CD14-positive monocyte (primary cell): Measurements from ENCODE around the gene MACF1. TPM values are rescaled to one million over a fixed set of nuclear protein-coding genes. Genes with fewer than 3 reads are reported as not detected.
A peak's percentile ranks its signal among the peaks of the same experiment; 100 is the strongest.
"Not testable (repeated sequence)": the region's sequence is repeated elsewhere in the genome, so short reads cannot be mapped to it uniquely, and the experiment has no call there.

Source experiments
- DNase-seq, 3 donors: peaks; one replicate each; pipeline ENCODE4 v3.0.0-alpha.2; 2011 to 2022
- H2AFZ ChIP-seq: 2 replicates; pipeline ENCODE4 v1.6.0; 2012; ENCODE audit warnings: mild to moderate bottlenecking, low read depth, low read length, inconsistent platforms; ENCODE audit not compliant: insufficient read depth, poor library complexity, severe bottlenecking
- H3K27ac ChIP-seq, 2 donors: 1 replicate in 1 of 2; 2 replicates in 1 of 2; pipeline ENCODE4 v1.5.1; 2012 to 2013; ENCODE audit warnings: low read length in 2 of 2, control low read depth in 1 of 2, inconsistent platforms in 1 of 2, low read depth in 1 of 2, mild to moderate bottlenecking in 1 of 2
- H3K27me3 ChIP-seq, 2 donors: one replicate each; pipeline versions ENCODE4 v1.6.0 to v1.6.1; 2011 to 2013; ENCODE audit warnings: low read length in 2 of 2; ENCODE audit not compliant: control insufficient read depth in 2 of 2, insufficient read depth in 2 of 2
- H3K36me3 ChIP-seq, 2 donors: replicated peaks in 1 of 2; 1 replicate in 1 of 2; 2 replicates in 1 of 2; pipeline versions ENCODE4 v1.5.1 to v1.6.1; 2012 to 2013; ENCODE audit warnings: low read length in 2 of 2, control low read depth in 1 of 2, inconsistent platforms in 1 of 2, mild to moderate bottlenecking in 1 of 2; ENCODE audit not compliant: insufficient read depth in 2 of 2, control insufficient read depth in 1 of 2
- H3K4me1 ChIP-seq, 2 donors: 1 replicate in 1 of 2; 2 replicates in 1 of 2; pipeline versions ENCODE4 v1.5.1 to v1.6.1; 2012 to 2013; ENCODE audit warnings: low read length in 2 of 2, control low read depth in 1 of 2, inconsistent platforms in 1 of 2, mild to moderate bottlenecking in 1 of 2, moderate library complexity in 1 of 2; ENCODE audit not compliant: insufficient read depth in 2 of 2, control insufficient read depth in 1 of 2
- H3K4me2 ChIP-seq: replicated peaks from 2 replicates; pipeline ENCODE3; 2012; ENCODE audit warnings: low read length, moderate library complexity, mild to moderate bottlenecking; ENCODE audit not compliant: poor library complexity, severe bottlenecking; ENCODE audit errors: extremely low read depth
- H3K4me3 ChIP-seq, 3 experiments: fragments of 200-600 bp in 1 of 3; sonication (generic) in 1 of 3; replicated peaks in 1 of 3; 1 replicate in 2 of 3; 2 replicates in 1 of 3; pipeline ENCODE4 v1.5.1; 2011 to 2013; ENCODE audit warnings: low read length in 3 of 3, mild to moderate bottlenecking in 3 of 3, control low read depth in 2 of 3, low read depth in 2 of 3, inconsistent platforms in 1 of 3, moderate library complexity in 1 of 3
- H3K79me2 ChIP-seq: 2 replicates; pipeline ENCODE4 v1.6.0; 2012; ENCODE audit warnings: mild to moderate bottlenecking, control low read depth, inconsistent platforms, low read length, moderate library complexity; ENCODE audit not compliant: insufficient read depth
- H3K9ac ChIP-seq: 2 replicates; pipeline ENCODE4 v1.6.0; 2017; ENCODE audit warnings: low read length, mild to moderate bottlenecking; ENCODE audit not compliant: insufficient read depth, poor library complexity, severe bottlenecking
- H3K9me3 ChIP-seq, 2 donors: replicated peaks in 1 of 2; 1 replicate in 1 of 2; 2 replicates in 1 of 2; pipeline versions ENCODE4 v1.5.1 to v1.6.1; 2012 to 2013; ENCODE audit warnings: low read length in 2 of 2, control low read depth in 1 of 2; ENCODE audit not compliant: control insufficient read depth in 1 of 2, insufficient read depth in 1 of 2
- H4K20me1 ChIP-seq: 2 replicates; pipeline ENCODE4 v1.6.0; 2012; ENCODE audit warnings: mild to moderate bottlenecking, low read length, control low read depth, moderate library complexity; ENCODE audit not compliant: insufficient read depth
- H3K27ac Mint-ChIP-seq, 7 donors: one replicate each; pipeline ENCODE4 v1.8.0; 2020; ENCODE audit warnings: mild to moderate bottlenecking in 7 of 7, mixed read lengths in 7 of 7, moderate library complexity in 6 of 7, inconsistent platforms in 2 of 7
- H3K27me3 Mint-ChIP-seq, 3 donors: one replicate each; pipeline ENCODE4 v1.8.0; 2021 to 2022; ENCODE audit warnings: low read depth in 3 of 3, mild to moderate bottlenecking in 3 of 3, mixed read lengths in 3 of 3, moderate library complexity in 3 of 3, inconsistent platforms in 1 of 3
- H3K36me3 Mint-ChIP-seq, 2 donors: one replicate each; pipeline ENCODE4 v1.8.0; 2020; ENCODE audit warnings: mixed read lengths in 2 of 2, inconsistent platforms in 1 of 2, mild to moderate bottlenecking in 1 of 2
- H3K4me1 Mint-ChIP-seq: one replicate; pipeline ENCODE4 v1.8.0; 2020; ENCODE audit warnings: mild to moderate bottlenecking, mixed read lengths
- H3K4me3 Mint-ChIP-seq, 2 donors: one replicate each; pipeline ENCODE4 v1.8.0; 2020; ENCODE audit warnings: mild to moderate bottlenecking in 2 of 2, mixed read lengths in 2 of 2, moderate library complexity in 1 of 2
- H3K9me3 Mint-ChIP-seq, 7 donors: one replicate each; pipeline ENCODE4 v1.8.0; 2020 to 2022; ENCODE audit warnings: mixed read lengths in 7 of 7, mild to moderate bottlenecking in 6 of 7, moderate library complexity in 6 of 7, inconsistent platforms in 2 of 7
- whole genome bisulfite sequencing: methylation state at CpG from one replicate; pipeline ENCODE4 v1.1.5; 2013; ENCODE audit warnings: missing lambda C conversion rate; ENCODE audit not compliant: insufficient coverage; 5-methylcytosine and 5-hydroxymethylcytosine counted together
- intact Hi-C, 2 donors: fragments of 100-400 bp; cut with micrococcal nuclease; formaldehyde crosslinking; loops; one replicate each; pipeline versions ENCODE4 v1.15.0 to v1.15.1; 2023
- polyA plus RNA-seq, 3 donors: library from polyadenylated mRNA; depleted of rRNA in 1 of 3; unstranded in 2 of 3; stranded (reverse) in 1 of 3; fragments of 300-500 nt in 2 of 3; fragments of >200 nt in 1 of 3; fragmentation: Illumina TruSeq in 2 of 3; gene quantifications; 1 replicate in 2 of 3; 2 replicates in 1 of 3; pipeline ENCODE4 v1.2.3, GENCODE V29; 2012 to 2021
- TF ChIP-seq, protein P1 (sequence below): fragments of 200-600 bp; IDR thresholded peaks from one replicate; pipeline ENCODE4 v1.8.0; 2022; ENCODE audit warnings: antibody characterized with exemption, mild to moderate bottlenecking

MACF1 gene
- polyA plus RNA-seq, 3 donors: 3.4 to 36.8 (median 4.5) TPM

DNA sequence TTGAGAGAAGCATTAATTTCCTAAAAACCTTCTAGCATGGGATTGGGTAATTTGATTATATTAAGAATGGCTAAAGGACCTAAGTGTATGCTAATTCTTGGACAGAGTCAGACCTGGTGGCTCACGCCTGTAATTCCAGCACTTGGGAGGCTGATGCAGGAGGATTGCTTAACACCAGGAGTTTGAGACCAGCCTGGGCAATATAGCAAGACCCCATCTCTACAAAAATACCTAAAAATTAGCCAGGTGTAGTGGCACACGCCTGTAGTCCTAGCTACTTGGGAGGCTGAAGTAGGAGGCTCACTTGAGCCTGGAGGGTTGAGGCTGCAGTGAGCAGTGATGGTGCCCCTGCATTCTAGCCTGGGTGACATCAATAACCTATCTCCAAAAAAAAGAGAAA is 241.1 kb downstream of the MACF1 start:
- Histone ChIP-seq H3K36me3 (peaks cover 92 to 98% of the 10 kb centered on the region in 2 donors), H3K27ac (no peak overlapping the region), H3K4me2 (no peak overlapping the region), H3K4me3 (no peak overlapping the region), H3K9me3 (no peaks in the 10 kb centered on the region), H3K9ac (no peak overlapping the region), H2AFZ (no peak overlapping the region), H3K27me3 (no peaks in the 10 kb centered on the region), H3K4me1 (no peaks in the 10 kb centered on the region), H3K79me2 (no peaks in the 10 kb centered on the region), H4K20me1 (no peaks in the 10 kb centered on the region)
- no peaks in the 10 kb centered on the region for H3K27me3 Mint-ChIP-seq
- no CpG with 5 or more reads among the region's 2 CpGs for WGBS
- H3K4me1 Mint-ChIP-seq: no peaks in the 10 kb centered on the region
- H3K27ac Mint-ChIP-seq: peak overlapping the region in 3 of 7 donors; percentile 39 to 53 (median 40)
- intact Hi-C loops: loop anchor here in 1 of 2 donors (10.0 kb wide), 1 partner anchor 131 kb away; no protein-coding TSS in a partner anchor
- H3K9me3 Mint-ChIP-seq: no peaks in the 10 kb centered on the region
- H3K36me3 Mint-ChIP-seq: peaks cover 85 to 95% of the 10 kb centered on the region in 2 donors
- TF ChIP-seq, protein P1, sequence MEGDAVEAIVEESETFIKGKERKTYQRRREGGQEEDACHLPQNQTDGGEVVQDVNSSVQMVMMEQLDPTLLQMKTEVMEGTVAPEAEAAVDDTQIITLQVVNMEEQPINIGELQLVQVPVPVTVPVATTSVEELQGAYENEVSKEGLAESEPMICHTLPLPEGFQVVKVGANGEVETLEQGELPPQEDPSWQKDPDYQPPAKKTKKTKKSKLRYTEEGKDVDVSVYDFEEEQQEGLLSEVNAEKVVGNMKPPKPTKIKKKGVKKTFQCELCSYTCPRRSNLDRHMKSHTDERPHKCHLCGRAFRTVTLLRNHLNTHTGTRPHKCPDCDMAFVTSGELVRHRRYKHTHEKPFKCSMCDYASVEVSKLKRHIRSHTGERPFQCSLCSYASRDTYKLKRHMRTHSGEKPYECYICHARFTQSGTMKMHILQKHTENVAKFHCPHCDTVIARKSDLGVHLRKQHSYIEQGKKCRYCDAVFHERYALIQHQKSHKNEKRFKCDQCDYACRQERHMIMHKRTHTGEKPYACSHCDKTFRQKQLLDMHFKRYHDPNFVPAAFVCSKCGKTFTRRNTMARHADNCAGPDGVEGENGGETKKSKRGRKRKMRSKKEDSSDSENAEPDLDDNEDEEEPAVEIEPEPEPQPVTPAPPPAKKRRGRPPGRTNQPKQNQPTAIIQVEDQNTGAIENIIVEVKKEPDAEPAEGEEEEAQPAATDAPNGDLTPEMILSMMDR: no peak
- no peak overlapping the region for H3K4me3 Mint-ChIP-seq
- DNase-seq: no peak

DNA sequence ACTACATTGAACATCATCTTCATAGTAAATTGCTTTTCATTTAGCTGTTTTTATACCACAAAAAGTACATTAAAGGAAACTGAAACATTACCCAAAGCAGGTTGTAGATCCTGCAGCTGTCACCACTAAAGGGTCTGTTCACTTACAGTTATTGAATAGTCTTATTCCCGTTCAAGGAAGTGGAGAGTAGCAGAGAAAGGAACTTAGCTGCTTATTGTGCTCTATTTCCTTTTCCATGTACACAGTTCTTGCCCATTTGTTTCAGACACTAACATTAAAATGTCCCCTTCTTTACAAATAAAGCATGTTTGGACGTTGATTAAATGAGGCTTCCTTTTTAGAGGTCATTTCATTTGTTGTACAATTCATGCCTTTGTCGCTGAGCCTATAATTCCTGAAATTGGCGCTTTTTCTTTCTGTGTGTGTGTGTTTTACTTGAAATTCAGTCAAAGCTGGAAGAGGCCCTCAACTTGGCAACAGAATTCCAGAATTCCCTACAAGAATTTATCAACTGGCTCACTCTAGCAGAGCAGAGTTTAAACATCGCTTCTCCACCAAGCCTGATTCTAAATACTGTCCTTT is 242.6 kb downstream of the MACF1 start:
- H3K27me3 Mint-ChIP-seq: no peaks in the 10 kb centered on the region
- peaks cover 87 to 96% of the 10 kb centered on the region in 2 donors for H3K36me3 Mint-ChIP-seq
- TF ChIP-seq, protein P1: no peak
- Histone ChIP-seq H3K9me3 (no peaks in the 10 kb centered on the region), H4K20me1 (no peaks in the 10 kb centered on the region), H3K4me3 (no peak overlapping the region), H3K27me3 (no peaks in the 10 kb centered on the region), H3K36me3 (peaks cover 91 to 98% of the 10 kb centered on the region in 2 donors), H2AFZ (no peak overlapping the region), H3K27ac (no peak overlapping the region), H3K79me2 (no peaks in the 10 kb centered on the region), H3K4me1 (no peaks in the 10 kb centered on the region), H3K9ac (no peak overlapping the region), H3K4me2 (no peak overlapping the region)
- no peaks in the 10 kb centered on the region for H3K9me3 Mint-ChIP-seq
- no peak overlapping the region for H3K4me3 Mint-ChIP-seq
- no peak overlapping the region for H3K27ac Mint-ChIP-seq
- 100% methylated on average over 2 of the region's 5 CpGs for WGBS
- no peaks in the 10 kb centered on the region for H3K4me1 Mint-ChIP-seq
- no peak for DNase-seq
- intact Hi-C loops: loop anchor here in 1 of 2 donors (10.0 kb wide), 1 partner anchor 132 kb away; no protein-coding TSS in a partner anchor

DNA sequence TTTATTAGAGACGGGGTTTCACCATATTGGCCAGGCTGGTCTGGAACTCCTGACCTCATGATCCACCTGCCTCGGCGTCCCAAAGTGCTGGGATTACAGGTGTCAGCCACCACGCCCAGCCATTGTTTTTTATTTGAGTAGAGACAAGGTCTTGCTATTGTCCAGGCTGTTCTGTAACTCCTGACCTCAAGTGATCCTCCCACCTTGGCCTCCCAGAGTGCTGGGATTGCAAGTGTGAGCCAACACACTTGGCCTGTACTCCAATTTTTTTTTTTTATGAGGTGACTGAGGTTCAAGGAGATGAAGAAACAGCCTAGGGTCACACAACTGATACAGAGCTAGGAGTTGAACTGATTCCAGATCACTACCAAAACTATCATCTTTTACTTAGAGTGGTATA is 245.5 kb downstream of the MACF1 start:
- H3K4me3 ChIP-seq, H3K9ac ChIP-seq, H3K4me2 ChIP-seq, H3K9me3 Mint-ChIP-seq, H3K4me1 ChIP-seq, H3K27ac ChIP-seq, H3K79me2 ChIP-seq, DNase-seq, H3K27ac Mint-ChIP-seq, H3K9me3 ChIP-seq, H3K4me1 Mint-ChIP-seq, H4K20me1 ChIP-seq, H3K4me3 Mint-ChIP-seq, H3K27me3 Mint-ChIP-seq, H3K27me3 ChIP-seq, H2AFZ ChIP-seq, intact Hi-C loops: not testable (repeated sequence)
- peaks cover 94 to 98% of the 10 kb centered on the region in 2 donors for H3K36me3 ChIP-seq
- H3K36me3 Mint-ChIP-seq: peaks cover 90 to 98% of the 10 kb centered on the region in 2 donors
- WGBS: no CpG with 5 or more reads among the region's 4 CpGs
